A204.1 (cell line): ENCODE results near the gene IGFBP2.

Experiments
- FAIRE-seq: peaks from 2 replicates; lab custom pipeline; 2012; peaks lifted over from hg19 to GRCh38; lab: Jason Lieb, UNC

IGFBP2 gene

DNA sequence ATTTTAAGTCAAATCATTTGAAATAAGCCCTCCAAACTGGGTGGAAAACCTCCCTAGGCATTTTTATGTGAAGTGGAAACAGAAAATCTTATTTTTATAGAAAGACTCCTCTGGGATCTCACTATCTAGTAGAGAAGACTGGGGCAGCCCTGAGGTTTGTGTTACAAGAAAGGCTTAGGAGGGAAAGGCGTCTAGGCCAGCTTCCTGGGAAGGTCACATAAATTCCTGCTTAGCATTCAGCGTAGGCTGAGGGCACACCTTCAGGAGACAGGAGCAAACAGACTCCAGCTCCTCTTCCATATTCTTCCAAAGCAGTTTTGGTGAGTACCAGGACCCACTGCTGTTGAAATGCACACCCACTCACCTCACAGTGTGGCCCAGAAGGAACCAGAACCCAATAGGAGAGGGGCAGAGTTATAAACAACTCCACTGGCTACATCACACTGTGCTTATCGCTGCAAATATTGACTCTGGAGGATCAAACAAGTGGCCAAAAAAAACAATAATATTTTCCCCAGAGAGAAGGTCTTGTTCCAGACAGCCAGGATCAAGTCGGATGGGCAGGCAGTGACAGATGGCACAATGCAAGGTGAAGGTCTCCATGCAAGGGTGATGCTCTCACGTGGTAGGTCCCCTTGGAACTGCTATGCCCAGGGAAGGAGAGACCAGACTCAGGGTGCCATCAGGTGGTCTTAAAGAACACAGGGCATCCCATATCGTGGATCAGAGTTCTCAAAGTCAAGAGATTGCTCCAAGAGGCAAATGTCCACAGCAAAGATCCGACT, 17.7 kb upstream of the IGFBP2 start:
- FAIRE-seq: no peak

DNA sequence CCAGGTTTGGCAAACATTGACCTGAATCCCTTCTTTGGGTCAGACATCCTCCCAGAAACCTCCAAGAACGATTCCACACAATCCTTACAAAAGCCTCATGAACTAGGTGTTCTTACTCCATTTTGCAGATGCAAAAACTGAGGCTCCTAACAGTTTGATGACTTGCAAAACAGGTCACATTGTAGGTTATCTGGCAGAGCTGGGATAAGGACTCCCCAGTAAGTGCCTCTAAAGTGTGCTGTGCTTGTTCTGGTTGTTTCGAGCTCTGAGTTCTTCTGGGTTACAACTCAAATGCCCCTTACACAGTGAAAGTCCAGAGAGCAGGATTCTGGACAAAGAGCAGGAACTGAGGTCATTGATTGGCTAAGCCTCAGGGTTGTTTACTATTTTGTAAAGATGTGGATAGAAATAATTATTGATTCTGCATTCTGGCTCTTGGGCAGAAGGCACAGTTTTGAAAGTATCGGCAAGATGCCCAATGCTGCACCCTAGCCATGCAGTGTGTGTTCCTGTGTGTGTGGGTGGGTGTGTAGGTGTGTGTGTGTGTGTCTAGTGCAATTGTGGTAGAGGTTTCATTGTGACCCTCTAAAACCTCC, 17.0 kb upstream of the IGFBP2 start:
- FAIRE-seq: no peak

DNA sequence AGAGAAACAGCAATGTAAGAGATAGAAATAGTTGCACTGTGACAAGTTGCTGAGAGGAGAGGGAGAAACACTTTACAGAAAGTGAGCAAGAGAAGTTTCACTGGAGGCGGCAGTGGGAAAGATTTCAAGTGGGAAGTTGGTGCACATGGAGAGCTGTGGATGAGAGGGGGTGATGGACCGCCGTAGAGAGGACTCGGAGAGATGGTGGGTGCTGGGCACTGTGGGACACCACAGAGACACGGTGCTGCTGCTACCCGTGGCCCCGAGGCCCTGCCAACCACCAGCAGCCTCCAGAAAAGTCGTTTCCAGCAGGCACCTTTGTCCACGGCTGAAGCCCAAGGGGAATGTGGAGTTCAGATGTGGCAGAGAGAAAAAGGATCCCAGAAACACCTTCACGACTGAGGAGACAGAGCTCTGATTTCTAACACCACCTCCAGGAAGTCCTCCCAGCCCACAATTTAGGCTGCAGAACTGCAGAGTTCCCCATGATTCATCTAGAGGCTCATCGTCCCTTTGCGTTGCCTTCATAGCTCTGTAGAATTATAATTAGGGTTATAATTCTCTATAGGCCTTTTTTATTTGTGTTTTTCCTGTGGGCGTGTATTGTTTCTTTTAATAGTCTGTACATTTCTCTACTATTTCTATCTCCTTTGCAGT, 15.9 kb upstream of the IGFBP2 start:
- FAIRE-seq: no peak

- no peak for FAIRE-seq
These were observed 14.4 kb upstream of the IGFBP2 start for GRCh38 chr2:216618785-216619184.

DNA sequence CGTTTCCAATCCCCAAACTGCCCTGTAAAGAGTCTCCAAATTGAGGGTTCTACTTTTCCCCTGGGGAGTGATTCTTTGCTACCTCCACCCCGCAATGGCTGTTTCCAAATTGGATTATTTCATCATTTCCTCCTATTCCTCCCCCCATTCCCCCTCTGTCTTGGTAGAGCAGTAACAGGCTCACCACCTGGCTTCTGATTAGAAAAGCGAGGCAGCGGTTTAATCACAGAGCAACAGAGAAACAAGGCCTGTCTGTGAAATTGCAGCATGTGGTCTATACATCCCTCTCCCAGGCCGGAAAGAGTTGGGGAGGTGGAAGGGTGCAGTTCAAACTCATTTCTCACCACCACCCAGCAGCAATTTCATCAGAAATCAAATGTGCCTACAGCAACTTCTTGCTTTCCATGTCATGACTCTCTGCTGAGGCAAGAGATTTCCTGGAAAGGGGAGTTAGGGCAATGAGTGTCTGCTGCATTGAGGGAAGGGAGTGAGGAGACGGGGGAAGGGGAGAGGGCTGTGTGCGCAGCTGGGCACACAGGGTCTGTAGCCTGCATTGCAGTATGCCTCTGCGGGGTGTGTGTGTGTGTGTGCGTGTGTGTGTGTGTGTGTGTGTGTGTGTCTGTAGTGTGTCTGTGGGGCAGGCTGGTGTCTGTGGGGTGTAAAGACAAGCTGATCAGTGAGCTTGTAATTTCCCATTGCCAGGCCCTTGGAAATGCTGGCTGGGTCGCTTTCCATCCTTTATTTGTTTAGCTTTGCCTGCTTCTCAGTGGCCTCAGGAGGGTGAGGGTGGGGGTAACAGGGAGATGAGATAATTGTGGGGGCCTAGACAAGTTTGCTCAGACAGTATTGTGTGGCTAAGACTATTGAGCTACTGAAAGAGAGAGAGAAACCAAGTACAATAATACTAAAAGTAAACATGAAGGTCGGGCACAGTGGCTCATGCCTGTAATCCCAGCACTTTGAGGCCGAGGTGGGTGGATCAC, 13.5 kb upstream of the IGFBP2 start:
- no peak for FAIRE-seq

DNA sequence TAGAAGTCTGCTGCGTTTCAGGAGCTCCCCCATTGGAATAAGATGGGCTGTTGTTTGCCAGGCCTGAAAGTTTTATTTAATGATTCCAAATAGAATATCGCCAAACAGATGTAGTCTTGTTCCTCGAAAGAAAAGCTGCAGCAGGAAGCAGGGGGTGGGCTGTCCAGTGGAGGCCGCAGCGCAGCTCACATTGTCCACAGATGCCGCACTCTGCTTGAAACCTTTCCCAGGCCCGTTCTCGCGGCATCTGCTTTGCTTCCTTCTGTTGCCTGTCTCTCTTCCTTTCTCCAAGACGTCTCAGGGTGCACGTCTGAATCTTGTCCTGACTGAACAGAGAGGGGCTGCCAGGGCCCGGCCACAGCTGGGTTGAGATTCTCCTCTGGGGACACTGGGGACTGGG, 12.4 kb upstream of the IGFBP2 start:
- FAIRE-seq: no peak

- FAIRE-seq: no peak
These were observed 11.9 kb upstream of the IGFBP2 start for GRCh38 chr2:216621292-216621691.

GRCh38 chr2:216622526-216622925, 10.7 kb upstream of the IGFBP2 start:
- no peak for FAIRE-seq

GRCh38 chr2:216624251-216624650, 9.0 kb upstream of the IGFBP2 start:
- no peak for FAIRE-seq

DNA sequence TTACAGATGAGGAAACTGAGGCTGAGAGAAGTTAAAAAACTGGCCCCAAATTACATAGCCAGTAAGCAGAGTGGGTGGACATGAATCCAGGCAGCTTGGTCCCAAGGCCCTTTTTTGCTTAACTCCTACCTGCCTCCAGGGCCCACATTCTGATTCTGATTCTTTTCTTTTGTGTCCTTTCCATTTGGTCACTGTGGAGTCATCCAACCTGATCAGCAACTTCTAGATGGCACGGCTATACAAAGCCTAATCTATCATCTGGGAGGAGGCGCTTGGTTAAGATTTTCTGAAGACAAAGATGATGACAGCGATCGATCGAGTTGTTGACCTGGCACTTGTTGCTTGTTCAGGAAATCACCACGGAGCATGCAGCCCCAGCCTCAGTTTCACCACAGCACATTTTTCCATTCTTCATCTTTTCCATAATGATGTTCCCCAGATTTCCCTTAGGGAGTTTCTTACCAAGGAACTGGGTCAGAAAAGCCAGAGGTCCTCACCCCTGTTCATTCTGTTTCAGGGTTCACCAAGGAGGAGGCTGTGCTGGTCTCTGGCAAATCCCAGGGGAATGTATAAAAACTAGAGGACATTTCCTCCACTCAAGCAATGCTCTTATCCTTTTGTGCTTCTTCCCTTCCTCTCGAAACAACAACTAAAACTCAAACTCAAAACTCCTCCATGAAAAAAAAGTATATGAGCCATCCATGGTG, 6.9 kb upstream of the IGFBP2 start:
- FAIRE-seq: no peak

GRCh38 chr2:216626875-216627245, 6.4 kb upstream of the IGFBP2 start:
- FAIRE-seq: no peak

DNA sequence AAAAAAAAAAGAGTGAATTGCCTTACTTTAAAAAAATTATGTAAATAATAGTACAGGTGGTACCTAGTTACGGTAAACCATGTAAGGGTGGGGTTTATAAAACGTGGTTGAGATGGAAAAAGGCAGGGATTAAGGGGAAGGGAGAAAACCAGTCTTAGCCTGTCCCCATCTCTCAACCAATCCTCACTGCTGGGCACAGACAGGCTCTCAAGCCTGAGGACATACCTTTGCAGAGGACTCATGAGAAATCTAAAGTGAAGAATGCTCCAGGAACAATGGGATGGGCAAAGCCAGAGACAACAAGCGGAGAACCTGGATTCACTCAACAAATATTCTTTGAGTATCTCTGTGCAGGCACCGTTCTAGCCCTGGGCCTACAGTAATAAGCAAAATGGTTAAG, 3.4 kb upstream of the IGFBP2 start:
- FAIRE-seq: no peak

DNA sequence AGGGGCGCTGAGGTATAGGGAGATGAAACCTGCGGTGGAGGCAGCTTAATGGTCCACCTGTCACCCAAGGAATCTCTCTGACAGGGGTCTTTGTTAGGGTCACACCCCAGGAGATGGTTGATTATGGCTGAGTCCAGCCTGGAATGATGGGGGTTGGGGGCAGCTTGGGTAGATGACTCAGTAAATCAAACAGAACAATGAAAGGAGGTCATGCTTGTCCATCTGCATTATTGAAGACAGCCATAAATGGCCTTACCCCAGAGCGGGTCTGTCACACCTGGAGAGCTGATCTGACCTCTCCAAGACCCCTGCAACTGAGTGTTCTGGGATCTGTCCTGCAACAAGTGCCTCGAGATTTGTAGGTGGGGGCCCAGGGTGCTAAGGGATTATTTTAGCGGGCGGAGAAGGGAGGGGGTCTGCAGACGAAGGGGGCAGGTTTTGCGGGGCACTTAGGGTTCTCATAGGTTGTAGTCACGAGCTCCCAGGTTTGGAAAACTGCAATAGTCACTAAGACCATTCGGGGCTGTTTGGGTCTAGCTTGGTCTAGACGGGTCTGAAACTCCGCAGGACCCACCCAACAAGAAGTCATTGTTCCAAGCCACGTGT, 771 bp upstream of the IGFBP2 start:
- FAIRE-seq: no peak

- no peak for FAIRE-seq
These were observed 573 bp downstream of the IGFBP2 start for GRCh38 chr2:216633616-216634369.

DNA sequence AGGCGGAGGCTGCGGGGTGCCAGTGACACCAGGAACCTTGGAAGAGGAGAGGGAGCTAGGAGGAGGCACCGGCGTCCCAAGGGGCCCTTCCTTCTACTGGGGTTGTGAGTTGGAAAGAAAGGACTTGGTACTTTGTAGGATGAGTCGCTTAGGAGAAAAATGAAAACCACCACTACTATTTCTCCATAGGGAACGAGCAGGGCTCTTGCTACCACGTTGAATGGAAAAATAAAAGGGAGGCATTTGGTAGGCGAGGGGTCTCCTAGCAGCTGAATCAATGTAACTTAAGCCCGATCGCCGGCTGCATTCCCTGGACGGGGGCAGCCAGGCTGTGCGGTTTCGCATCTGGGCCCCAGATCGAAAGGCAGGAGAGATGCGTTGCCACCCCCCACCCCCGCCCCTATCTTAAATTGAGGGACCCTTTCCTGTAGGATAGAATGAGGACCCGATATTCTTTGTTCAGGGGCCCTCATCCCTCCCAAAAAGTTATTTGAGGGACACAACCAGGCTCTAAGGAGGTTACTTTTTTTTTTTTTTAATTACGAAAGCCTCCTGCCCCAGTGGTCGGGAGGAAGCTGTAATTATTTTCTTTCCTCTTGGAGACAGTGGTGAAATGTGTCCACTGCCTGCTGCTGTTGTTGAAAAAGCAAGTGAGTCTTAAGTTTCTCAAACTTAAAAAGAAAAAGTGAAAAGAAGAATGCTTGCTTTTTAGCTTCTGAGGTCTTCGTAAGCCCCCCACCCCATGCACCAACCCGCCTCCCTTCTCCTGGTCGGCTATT, 1.3 kb downstream of the IGFBP2 start:
- no peak for FAIRE-seq

GRCh38 chr2:216635171-216635570, 2.0 kb downstream of the IGFBP2 start:
- no peak for FAIRE-seq

- no peak for FAIRE-seq
These were observed 2.7 kb downstream of the IGFBP2 start for GRCh38 chr2:216635701-216636550.

- FAIRE-seq: no peak
These were observed 3.6 kb downstream of the IGFBP2 start for GRCh38 chr2:216636551-216637450.
